ENCODE data around the gene SH2D6.

DNA sequence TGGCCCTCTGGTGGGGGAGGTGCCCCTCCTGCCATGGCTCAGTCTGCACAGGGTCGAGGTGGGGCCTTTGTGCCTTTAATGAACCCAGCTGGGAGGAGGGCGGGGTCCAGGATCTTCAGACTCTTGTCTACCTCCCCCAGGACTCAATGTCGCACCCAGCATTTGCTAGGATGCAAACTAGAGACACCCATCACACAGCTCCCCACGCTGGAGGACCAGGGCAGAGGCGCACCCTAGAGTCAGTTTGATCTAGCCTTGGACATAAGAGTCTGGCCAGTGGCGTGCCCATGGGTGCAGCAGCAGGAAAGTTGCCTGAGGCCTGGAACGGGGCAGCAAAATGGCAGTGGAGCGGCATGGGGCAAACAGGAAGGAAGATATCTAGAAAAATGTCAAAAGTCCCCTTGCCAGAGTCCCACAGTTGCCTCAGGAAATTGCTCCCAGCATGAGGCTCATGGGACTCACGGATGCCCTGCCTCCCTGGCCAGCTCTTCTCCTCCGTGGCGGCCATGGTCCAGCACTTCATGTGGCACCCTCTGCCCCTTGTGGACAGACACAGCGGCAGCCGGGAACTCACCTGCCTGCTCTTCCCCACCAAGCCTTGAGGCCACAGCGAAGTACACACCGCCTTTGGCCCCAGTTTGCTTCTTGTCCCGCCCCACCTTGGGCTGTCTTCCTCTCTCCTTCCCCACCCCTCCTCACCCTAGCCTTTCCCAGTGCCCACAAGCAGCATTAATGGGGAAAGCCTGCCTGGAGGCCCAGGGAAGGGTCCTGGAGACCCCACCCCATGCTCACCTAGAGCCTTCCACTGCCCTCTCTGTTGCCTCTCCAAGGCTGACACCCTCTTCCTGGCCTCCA is 17.7 kb downstream of the SH2D6 start:
- no peak for TF ChIP-seq EZH2 (IDR thresholded peaks at IDR 0.05; ENCODE audit: borderline replicate concordance)
- TF ChIP-seq, protein P1, sequence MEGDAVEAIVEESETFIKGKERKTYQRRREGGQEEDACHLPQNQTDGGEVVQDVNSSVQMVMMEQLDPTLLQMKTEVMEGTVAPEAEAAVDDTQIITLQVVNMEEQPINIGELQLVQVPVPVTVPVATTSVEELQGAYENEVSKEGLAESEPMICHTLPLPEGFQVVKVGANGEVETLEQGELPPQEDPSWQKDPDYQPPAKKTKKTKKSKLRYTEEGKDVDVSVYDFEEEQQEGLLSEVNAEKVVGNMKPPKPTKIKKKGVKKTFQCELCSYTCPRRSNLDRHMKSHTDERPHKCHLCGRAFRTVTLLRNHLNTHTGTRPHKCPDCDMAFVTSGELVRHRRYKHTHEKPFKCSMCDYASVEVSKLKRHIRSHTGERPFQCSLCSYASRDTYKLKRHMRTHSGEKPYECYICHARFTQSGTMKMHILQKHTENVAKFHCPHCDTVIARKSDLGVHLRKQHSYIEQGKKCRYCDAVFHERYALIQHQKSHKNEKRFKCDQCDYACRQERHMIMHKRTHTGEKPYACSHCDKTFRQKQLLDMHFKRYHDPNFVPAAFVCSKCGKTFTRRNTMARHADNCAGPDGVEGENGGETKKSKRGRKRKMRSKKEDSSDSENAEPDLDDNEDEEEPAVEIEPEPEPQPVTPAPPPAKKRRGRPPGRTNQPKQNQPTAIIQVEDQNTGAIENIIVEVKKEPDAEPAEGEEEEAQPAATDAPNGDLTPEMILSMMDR (IDR thresholded peaks at IDR 0.05; ENCODE audit: poor library complexity) = no peak
